AG04450 (cell line): ENCODE data around the gene GAL3ST3. TPM values are rescaled to one million over a fixed set of nuclear protein-coding genes. Genes with fewer than 3 reads are reported as not detected.
A peak's percentile ranks its signal among the peaks of the same experiment; 100 is the strongest.
"Not testable (repeated sequence)": the region's sequence is repeated elsewhere in the genome, so short reads cannot be mapped to it uniquely, and the experiment has no call there.

Experiments used
- CTCF ChIA-PET: fragments of 300-600, 350-600 bp; formaldehyde crosslinking; extraction: SDS; loops from one replicate; lab custom pipeline; 2022; ENCODE audit warnings: antibody characterized with exemption, inconsistent platforms; lab: Charles Lee
- POLR2A ChIA-PET: fragments of 350-600 bp; formaldehyde crosslinking; extraction: SDS; loops from one replicate; lab custom pipeline; 2021; ENCODE audit warnings: antibody characterized with exemption, inconsistent platforms; lab: Yijun Ruan, JAX
- DNase-seq: peaks from one replicate; pipeline ENCODE4 v3.0.0-alpha.2; 2011; ENCODE audit warnings: low read depth, low spot score
- H3K27ac ChIP-seq: one replicate; pipeline ENCODE4 v1.5.1; 2012; ENCODE audit warnings: low read depth, low read length, control low read depth
- H3K27me3 ChIP-seq: one replicate; pipeline ENCODE4 v1.6.0; 2012; ENCODE audit warnings: low read length; ENCODE audit not compliant: control insufficient read depth, insufficient read depth
- H3K4me3 ChIP-seq: 2 replicates; pipeline ENCODE4 v1.5.1; 2011; ENCODE audit warnings: mild to moderate bottlenecking, low read depth, low read length, control low read depth
- H3K9me3 ChIP-seq: 2 replicates; pipeline ENCODE4 v1.5.1; 2012; ENCODE audit warnings: low read length; ENCODE audit not compliant: control insufficient read depth, insufficient read depth
- CTCF ChIP-seq: IDR thresholded peaks from 2 replicates; pipeline ENCODE4 v1.5.1; 2011; ENCODE audit warnings: low read depth, low read length, control low read depth, inconsistent platforms
- polyA plus RNA-seq: library from polyadenylated mRNA; depleted of rRNA; stranded (reverse); fragments of >200 nt; gene quantifications from 2 replicates; pipeline ENCODE4 v1.2.3, GENCODE V29; 2011

The GAL3ST3 gene
- polyA plus RNA-seq, 1 experiment = 0.11 TPM

- CTCF ChIA-PET = interaction anchor here (2.5 to 3.6 kb wide), 2 partner anchors 9 to 13 kb away, joined by 15 to 20 read pairs; no protein-coding TSS in a partner anchor
- POLR2A ChIA-PET = no interaction called here
- Histone ChIP-seq H3K27me3 (peaks cover 14% of the 10 kb centered on the region), H3K4me3 (no peak overlapping the region), H3K9me3 (no peaks in the 10 kb centered on the region), H3K27ac (no peak overlapping the region)
- DNase-seq = no peak
- no peak for TF ChIP-seq CTCF
Measured at GRCh38 chr11:66035653-66036333, 13.2 kb downstream of the GAL3ST3 start.

- CTCF ChIA-PET = interaction anchor here (2.6 to 3.4 kb wide), 2 partner anchors 11 to 12 kb away, joined by 10 to 23 read pairs; no protein-coding TSS in a partner anchor
- Histone ChIP-seq H3K27ac (no peak overlapping the region), H3K4me3 (no peak overlapping the region), H3K9me3 (no peaks in the 10 kb centered on the region), H3K27me3 (peaks cover 8% of the 10 kb centered on the region)
- POLR2A ChIA-PET = no interaction called here
- no peak for TF ChIP-seq CTCF
- DNase-seq = no peak
Measured at GRCh38 chr11:66032957-66033735, 15.8 kb downstream of the GAL3ST3 start.

- Histone ChIP-seq H3K27me3 (no peaks in the 10 kb centered on the region), H3K27ac (no peak within 1 kb of the TSS), H3K9me3 (no peaks in the 10 kb centered on the region), H3K4me3 (no peak within 1 kb of the TSS)
- no peak for TF ChIP-seq CTCF
- ChIA-PET CTCF (interaction anchor here (0.6 to 1.1 kb wide), 3 partner anchors 19 to 1037 kb away, joined by 3 to 4 read pairs (median 3); no protein-coding TSS in a partner anchor), POLR2A (interaction anchor here (0.5 kb wide), 1 partner anchor 690 kb away, joined by 4 read pairs; no protein-coding TSS in a partner anchor)
- no peak for DNase-seq
Measured at GRCh38 chr11:66026017-66026529, 22.9 kb downstream of the GAL3ST3 start, which contains the start of gene CATSPER1. Gene CATSPER1 (minus strand): TSS chr11:66026479. CDS start chr11:66026379, 100 bp downstream.

GRCh38 chr11:66023186-66023440, 25.8 kb downstream of the GAL3ST3 start:
- DNase-seq, POLR2A ChIA-PET, H3K9me3 ChIP-seq, H3K27ac ChIP-seq, H3K4me3 ChIP-seq, H3K27me3 ChIP-seq: not testable (repeated sequence)
- CTCF ChIA-PET = interaction anchor here (0.6 to 3.8 kb wide), 26 partner anchors 8 to 318 kb away, joined by 3 to 48 read pairs (median 6); partner anchors contain the start of genes BANF1, CST6, FIBP and GAL3ST3

- POLR2A ChIA-PET = interaction anchor here (0.6 to 1.0 kb wide), 3 partner anchors 20 to 313 kb away, joined by 3 to 5 read pairs (median 4); partner anchors contain the start of genes BANF1 and EIF1AD
Measured at GRCh38 chr11:66022401-66023185, 26.4 kb downstream of the GAL3ST3 start.

More at GRCh38 chr11:66022401-66023185, 26.4 kb downstream of the GAL3ST3 start:
- TF ChIP-seq CTCF = peak; percentile 92
- no peak overlapping the region for H3K4me3 ChIP-seq
- CTCF ChIA-PET = interaction anchor here (0.5 to 3.8 kb wide), 31 partner anchors 9 to 332 kb away, joined by 3 to 48 read pairs (median 5); partner anchors contain the start of genes BANF1, CST6, FIBP and GAL3ST3
- DNase-seq = no peak
- H3K9me3 ChIP-seq = no peaks in the 10 kb centered on the region
- no peaks in the 10 kb centered on the region for H3K27me3 ChIP-seq
- no peak overlapping the region for H3K27ac ChIP-seq
